Measurements from ENCODE around the gene ADARB2. TPM values are rescaled to one million over a fixed set of nuclear protein-coding genes. Genes with fewer than 3 reads are reported as not detected.
A peak's percentile ranks its signal among the peaks of the same experiment; 100 is the strongest.

ADARB2 gene
- total RNA-seq, 1 experiment from 2014 or later: not detected

- no peak for DNase-seq (ENCODE audit: low read depth)
These were observed 967 bp downstream of the ADARB2 start for GRCh38 chr10:1736144-1736971.

DNA sequence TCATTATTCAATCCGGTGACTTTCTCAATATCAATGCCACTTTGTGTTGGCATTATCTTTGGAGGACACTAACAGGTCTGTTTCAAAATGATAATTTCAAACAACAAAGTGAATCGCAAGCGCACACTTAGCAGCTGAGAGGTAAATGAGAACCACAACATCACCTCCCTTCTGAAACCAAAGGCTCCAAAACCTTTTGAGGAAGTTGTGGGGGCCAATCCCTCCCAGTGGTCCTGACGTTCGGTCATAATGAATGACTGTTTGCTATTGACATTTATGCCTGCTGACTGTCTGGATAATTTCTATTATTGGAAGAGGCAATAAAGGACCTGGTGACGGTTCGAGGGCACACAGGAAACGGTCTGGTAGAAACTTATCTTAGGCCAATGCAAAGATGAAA is 1.8 kb downstream of the ADARB2 start:
- no peak for DNase-seq (ENCODE audit: low read depth)

- DNase-seq (ENCODE audit: low read depth): no peak
These were observed 3.0 kb downstream of the ADARB2 start for GRCh38 chr10:1734288-1734687.

GRCh38 chr10:1733720-1734119 is 3.6 kb downstream of the ADARB2 start:
- DNase-seq (ENCODE audit: low read depth): no peak

DNA sequence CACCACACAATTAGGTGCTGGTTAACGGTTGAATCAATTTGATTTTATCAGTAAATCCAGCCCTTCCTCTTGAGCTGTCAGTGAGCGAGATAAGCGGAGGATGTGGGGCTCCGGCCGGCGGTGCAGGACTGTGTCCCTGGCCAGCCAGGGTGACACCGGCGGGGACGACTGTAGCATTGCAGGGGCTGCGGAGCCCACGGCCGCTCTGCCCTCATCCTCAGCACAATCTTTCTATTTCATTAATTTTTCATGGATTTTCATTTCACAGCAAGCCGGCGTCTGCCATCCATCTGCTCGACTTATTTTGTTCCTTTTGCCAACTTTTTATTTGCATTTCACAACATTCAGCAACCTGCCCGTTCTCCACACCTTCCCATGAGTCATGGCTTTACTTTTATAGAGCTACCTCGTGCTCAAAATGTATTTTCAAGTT is 4.7 kb downstream of the ADARB2 start:
- no peak for DNase-seq (ENCODE audit: low read depth)

GRCh38 chr10:1731592-1731991 is 5.7 kb downstream of the ADARB2 start:
- DNase-seq (ENCODE audit: low read depth): no peak

- no peak for DNase-seq (ENCODE audit: low read depth)
These were observed 7.6 kb downstream of the ADARB2 start for GRCh38 chr10:1729751-1730150.

GRCh38 chr10:1726861-1727260 is 10.5 kb downstream of the ADARB2 start:
- no peak for DNase-seq (ENCODE audit: low read depth)

DNA sequence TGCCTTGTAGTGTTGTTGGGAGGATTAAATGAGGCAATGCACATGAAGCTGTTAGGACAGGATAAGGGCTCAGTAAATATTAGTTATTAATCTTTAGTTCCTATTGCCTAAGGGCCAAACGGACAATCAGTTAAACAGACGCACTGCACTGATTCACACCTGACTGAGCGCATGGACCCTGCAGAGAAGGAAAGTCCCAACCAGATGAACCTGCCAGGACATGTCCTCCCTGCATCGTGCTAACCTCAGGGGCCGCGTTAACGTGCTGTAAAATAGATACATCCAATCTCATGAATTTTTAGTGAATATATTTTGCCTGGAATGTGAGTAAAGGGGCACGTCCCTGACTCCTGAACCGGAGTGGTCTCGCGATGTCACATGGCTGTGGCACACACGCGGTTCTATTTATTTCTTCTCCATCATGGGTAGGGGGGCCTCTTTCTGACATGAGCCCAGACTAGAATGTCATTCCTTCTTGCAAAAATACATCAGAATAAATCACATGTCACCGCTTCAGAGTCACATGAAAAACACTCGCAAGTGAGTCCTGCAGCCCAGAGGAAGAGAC is 12.3 kb downstream of the ADARB2 start:
- DNase-seq (ENCODE audit: low read depth): no peak

- no peak for DNase-seq (ENCODE audit: low read depth)
These were observed 20.5 kb downstream of the ADARB2 start for GRCh38 chr10:1716839-1717238.

- DNase-seq (ENCODE audit: low read depth): peak; percentile 42
These were observed 21.5 kb downstream of the ADARB2 start for GRCh38 chr10:1715821-1716220.

DNA sequence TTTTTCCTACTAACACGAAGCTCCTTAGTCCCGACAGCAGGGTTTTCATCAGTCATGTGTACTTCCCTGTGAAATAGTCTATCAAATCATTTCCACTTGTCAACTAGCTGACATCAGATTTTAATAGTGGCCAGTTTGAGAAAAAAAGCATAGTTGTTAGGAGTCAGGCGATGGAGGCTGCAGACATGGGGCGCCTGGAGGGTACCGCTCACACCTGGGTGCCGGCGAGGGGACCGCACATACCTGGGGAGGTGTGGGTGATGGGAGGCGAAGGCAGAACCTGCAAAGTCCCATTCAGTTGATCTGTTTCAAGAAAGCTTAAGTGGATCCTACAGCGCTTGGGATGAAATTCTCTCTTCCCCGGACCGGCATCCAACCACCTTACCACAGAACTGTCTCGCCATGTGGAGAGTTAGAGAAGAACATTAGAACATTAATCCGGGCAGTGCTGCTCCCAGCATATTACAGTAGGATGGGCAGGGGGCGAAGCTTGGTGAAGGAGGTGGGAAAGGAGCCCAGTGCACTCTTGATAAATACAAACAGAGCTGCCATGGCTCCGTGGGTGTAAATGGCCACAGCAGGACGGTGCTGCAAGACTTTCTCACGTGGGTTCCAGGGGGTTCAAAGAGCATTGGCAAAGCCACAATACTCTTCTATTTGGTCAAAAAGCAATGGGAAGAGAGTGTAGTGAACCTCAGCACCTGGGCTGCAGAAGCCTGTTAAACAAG is 24.2 kb downstream of the ADARB2 start:
- DNase-seq (ENCODE audit: low read depth): no peak

DNA sequence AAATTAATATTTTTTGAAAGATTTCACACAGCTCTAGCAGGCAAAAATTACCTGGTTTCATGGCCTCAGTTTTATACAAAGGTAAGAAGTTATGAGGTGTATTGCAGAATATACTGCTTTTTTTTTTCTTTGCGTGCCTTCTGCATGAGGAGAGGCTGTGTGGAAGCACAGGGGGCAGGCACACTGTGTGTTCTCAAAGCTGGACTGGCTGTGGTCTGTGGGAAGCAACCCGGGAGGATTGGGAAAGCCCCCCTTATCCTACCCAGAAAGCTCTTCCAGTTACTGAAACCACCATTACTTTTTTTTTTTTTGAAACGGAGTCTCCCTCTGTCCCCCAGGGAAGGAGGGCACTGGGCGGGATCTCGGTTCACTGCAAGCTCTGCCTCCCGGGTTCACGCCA is 25.0 kb downstream of the ADARB2 start:
- no peak for DNase-seq (ENCODE audit: low read depth)

GRCh38 chr10:1709161-1709560 is 28.2 kb downstream of the ADARB2 start:
- DNase-seq (ENCODE audit: low read depth): no peak

DNA sequence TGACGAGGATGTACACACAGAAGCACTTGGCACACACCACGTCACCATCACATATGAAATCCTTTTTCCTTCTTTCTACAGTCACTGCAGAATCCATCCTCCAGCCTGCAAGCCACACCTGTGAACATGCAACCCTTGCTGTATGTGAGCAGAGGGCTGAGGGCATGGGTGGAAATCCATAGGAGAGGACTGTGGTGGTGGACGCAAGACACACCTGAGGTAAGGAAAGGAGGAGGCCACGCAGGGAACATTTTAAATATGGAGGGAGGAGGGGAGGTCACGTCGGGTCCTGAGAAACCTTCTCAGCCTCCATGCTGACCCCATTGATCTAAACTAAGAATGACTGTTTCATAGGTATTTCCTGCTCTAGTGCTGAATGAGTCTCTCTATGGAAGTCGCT is 28.6 kb downstream of the ADARB2 start:
- DNase-seq (ENCODE audit: low read depth): no peak

DNA sequence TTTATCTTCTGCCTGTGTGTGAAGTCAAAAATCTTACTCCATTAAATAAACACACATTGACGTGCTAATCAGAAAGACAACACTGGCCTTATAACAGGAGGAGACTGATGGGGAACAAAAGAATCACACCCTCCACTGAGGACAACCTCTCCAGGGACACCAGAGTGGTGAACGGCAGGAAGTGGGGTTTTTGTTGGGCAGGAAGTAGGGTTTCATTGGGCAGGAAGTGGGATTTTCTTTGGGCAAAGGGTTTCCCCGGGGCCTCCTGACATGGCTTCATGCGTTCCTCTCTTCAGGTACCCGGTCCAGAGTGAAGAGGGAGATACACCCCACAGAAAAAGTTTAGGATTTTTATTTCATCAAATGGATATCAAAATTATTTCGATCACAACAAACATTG is 30.6 kb downstream of the ADARB2 start:
- peak; percentile 20 for DNase-seq (ENCODE audit: low read depth)

GRCh38 chr10:1706256-1706655 is 31.1 kb downstream of the ADARB2 start:
- DNase-seq (ENCODE audit: low read depth): no peak

DNA sequence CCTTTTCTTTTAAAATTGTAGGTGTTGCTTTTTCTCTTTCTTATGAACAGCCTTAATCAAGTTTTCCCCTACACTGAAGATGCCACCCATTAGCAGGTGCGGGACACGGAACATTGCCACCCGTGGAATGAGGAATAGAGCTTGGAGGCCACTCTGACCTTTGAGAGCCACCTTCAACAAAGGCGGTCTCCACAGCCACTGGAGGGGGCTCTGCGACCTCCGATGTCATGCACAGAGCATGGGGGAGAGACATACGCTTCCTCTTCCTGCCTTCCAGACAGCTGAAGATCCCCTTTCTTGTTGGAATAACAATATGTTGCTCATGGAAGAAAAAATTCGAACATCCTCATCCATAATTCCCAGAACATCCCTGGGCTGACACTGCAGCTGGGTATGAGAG is 39.1 kb downstream of the ADARB2 start:
- no peak for DNase-seq (ENCODE audit: low read depth)

- no peak for DNase-seq (ENCODE audit: low read depth)
These were observed 41.2 kb downstream of the ADARB2 start for GRCh38 chr10:1696106-1696505.

DNA sequence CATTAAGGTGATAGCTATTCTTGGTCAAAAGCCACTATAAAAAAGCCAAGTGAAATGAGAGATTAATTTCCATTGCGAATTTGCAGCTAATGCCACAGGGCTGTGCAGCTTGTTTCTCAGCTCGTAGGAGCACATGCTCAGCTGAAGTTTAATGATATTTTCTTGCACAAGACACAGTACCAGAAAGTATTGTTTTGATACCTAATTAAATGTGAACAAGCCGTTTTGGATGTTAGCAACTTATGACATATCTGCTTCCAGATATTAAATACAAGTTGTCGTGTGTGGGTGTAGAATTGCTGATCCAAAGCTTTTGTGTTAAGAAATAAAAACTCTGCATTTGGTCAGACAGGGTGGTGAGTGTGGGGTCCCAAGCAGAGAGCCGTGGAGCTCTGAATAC is 47.2 kb downstream of the ADARB2 start:
- DNase-seq (ENCODE audit: low read depth): no peak

DNA sequence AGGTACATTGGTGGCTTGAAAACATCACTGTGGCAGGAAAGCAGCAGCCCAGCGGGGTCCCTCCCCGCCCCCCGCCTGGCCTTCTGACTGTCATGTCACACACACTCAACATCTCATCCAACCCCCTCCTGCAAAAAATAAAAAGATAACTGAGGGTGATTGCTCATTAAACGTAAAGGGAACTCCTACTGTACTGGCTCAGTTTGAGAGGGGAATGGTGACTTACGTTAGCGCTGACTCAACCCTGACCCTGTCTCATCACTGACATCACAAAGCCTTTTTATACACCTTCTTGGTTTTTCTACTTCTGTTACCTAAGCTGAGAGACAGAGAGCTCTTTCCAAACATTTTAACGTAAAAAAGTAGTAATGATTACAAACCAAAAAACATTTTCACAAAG is 48.8 kb downstream of the ADARB2 start:
- no peak for DNase-seq (ENCODE audit: low read depth)

GRCh38 chr10:1687623-1688150 is 49.6 kb downstream of the ADARB2 start:
- DNase-seq (ENCODE audit: low read depth): no peak
